Heart left ventricle (tissue), 13 donors: Measurements from ENCODE around the gene KRT71.

ENCODE experiments used
- CTCF ChIP-seq, 12 donors: fragments of 200-600 bp; sonication (generic) in 4 of 12; IDR thresholded peaks; one replicate each; pipeline versions ENCODE4 v1.5.0 to v1.8.0; 2018 to 2022; ENCODE audit warnings: antibody characterized with exemption in 12 of 12, mild to moderate bottlenecking in 5 of 12
- POLR2A ChIP-seq, 2 donors: fragments of 450-650 bp; IDR thresholded peaks; one replicate each; pipeline ENCODE4 v1.6.1; 2017; ENCODE audit warnings: antibody characterized with exemption in 2 of 2, mild to moderate bottlenecking in 2 of 2, moderate library complexity in 2 of 2
- donor health status: ischemic (EF 13 %, LVEDD 7.1; RV severe dilation, severe dysfunction).
- donor health status: DM: no; HTN: yes; CAD: no.
- donor health status: DM: no; HTN: no; CAD: no.
- donor health status: ischemic (EF 25% LVEDD 6.9; RV normal size, moderate dysfunction).
- donor health status: ischemic (EF 25% LVEDD 5.7; RV mildly dilated, moderate dysfunction).
- donor health status: ischemic (EF 35%, LVEDD 5.7; RV mildly dilated, moderate dysfunction).
- donor health status: nonischemic (EF 11% LVEDD 7.7; RV severe dilation, severe dysfunction).
- donor health status: DM: yes; HTN: yes; CAD: no.
- donor health status: PGD.
- donor health status: ischemic (EF 29% LVEDD 5.4; RV normal size, mild dysfunction).
- donor health status: nonischemic (EF 23%, LVEDD 6.1; RV moderate dilation, normal function).

- TF ChIP-seq CTCF (IDR thresholded peaks at IDR 0.05) (no peak), POLR2A (IDR thresholded peaks at IDR 0.05) (no peak)
Observed at GRCh38 chr12:52542785-52543318, 10.1 kb downstream of the KRT71 start.
